SK-N-SH (cell line): ENCODE data around the gene SOCS4. TPM values are rescaled to one million over a fixed set of nuclear protein-coding genes. Genes with fewer than 3 reads are reported as not detected.

Experiments used
- CTCF ChIA-PET: fragments of 300-600, 350-600 bp; formaldehyde crosslinking; extraction: SDS; loops from one replicate; lab custom pipeline; 2021; lab: Yijun Ruan, JAX
- POLR2A ChIA-PET: fragments of 350-600 bp; sonication (Branson Sonifier 250); formaldehyde crosslinking; extraction: SDS; loops from one replicate; lab custom pipeline; 2020; ENCODE audit warnings: antibody characterized with exemption, inconsistent platforms; lab: Yijun Ruan, JAX
- DNase-seq: peaks from one replicate; pipeline ENCODE4 v3.0.0; 2012
- H2AFZ ChIP-seq: fragments of 200-600 bp; sonication (generic); 2 replicates; pipeline ENCODE4 v1.8.1; 2016; ENCODE audit warnings: antibody characterized with exemption, mild to moderate bottlenecking, low read depth
- H3F3A ChIP-seq: fragments of 200-600 bp; sonication (generic); replicated peaks from 2 replicates; pipeline ENCODE3; 2016; ENCODE audit warnings: antibody characterized with exemption, mild to moderate bottlenecking; ENCODE audit not compliant: insufficient read depth
- H3K27ac ChIP-seq, 2 experiments: fragments of 200-500 bp in 1 of 2; fragments of 200-600 bp in 1 of 2; sonication (Bioruptor generic) in 1 of 2; sonication (generic), shearing (Covaris generic) in 1 of 2; 2 replicates each; pipeline versions ENCODE4 v1.5.1 to v1.6.1; 2014 to 2016; ENCODE audit warnings: low read depth in 2 of 2, inconsistent platforms in 1 of 2, low read length in 1 of 2, mild to moderate bottlenecking in 1 of 2, mixed read lengths in 1 of 2
- H3K27me3 ChIP-seq: fragments of 200-600 bp; sonication (generic), shearing (Covaris generic); 2 replicates; pipeline ENCODE4 v1.6.1; 2016; ENCODE audit warnings: mixed run types; ENCODE audit not compliant: insufficient read depth
- H3K36me3 ChIP-seq, 2 experiments: fragments of 200-500 bp in 1 of 2; fragments of 200-600 bp in 1 of 2; sonication (Bioruptor generic) in 1 of 2; sonication (generic) in 1 of 2; replicated peaks in 1 of 2; 2 replicates each; pipeline versions ENCODE3 to v1.5.1; 2014 to 2016; ENCODE audit warnings: low read length in 1 of 2, mild to moderate bottlenecking in 1 of 2; ENCODE audit not compliant: insufficient read depth in 2 of 2, control insufficient read depth in 1 of 2
- H3K4me1 ChIP-seq, 2 experiments: fragments of 200-500 bp in 1 of 2; fragments of 200-600 bp in 1 of 2; sonication (Bioruptor generic) in 1 of 2; sonication (generic), shearing (Covaris generic) in 1 of 2; 2 replicates each; pipeline versions ENCODE4 v1.5.1 to v1.6.1; 2014 to 2016; ENCODE audit warnings: low read depth in 1 of 2, low read length in 1 of 2, mixed run types in 1 of 2; ENCODE audit not compliant: insufficient read depth in 2 of 2, control insufficient read depth in 1 of 2
- H3K4me2 ChIP-seq: fragments of 200-600 bp; sonication (generic), shearing (Covaris generic); 2 replicates; pipeline ENCODE4 v1.6.1; 2017; ENCODE audit warnings: mixed run types
- H3K4me3 ChIP-seq, 2 experiments: fragments of 200-500 bp in 1 of 2; fragments of 200-600 bp in 1 of 2; sonication (Bioruptor generic) in 1 of 2; sonication (generic), shearing (Covaris generic) in 1 of 2; 2 replicates each; pipeline versions ENCODE4 v1.5.1 to v1.8.1; 2014 to 2016; ENCODE audit warnings: low read depth in 2 of 2, inconsistent platforms in 1 of 2, low read length in 1 of 2, mild to moderate bottlenecking in 1 of 2, mixed read lengths in 1 of 2, moderate library complexity in 1 of 2
- H3K79me2 ChIP-seq: fragments of 200-600 bp; sonication (generic); 2 replicates; pipeline ENCODE4 v1.8.1; 2017; ENCODE audit warnings: mild to moderate bottlenecking; ENCODE audit not compliant: insufficient read depth
- H3K9ac ChIP-seq: fragments of 200-600 bp; sonication (generic); 2 replicates; pipeline ENCODE4 v1.6.1; 2017; ENCODE audit warnings: mixed run types
- H3K9me2 ChIP-seq: fragments of 200-600 bp; sonication (generic); 2 replicates; pipeline ENCODE4 v1.6.1; 2017; ENCODE audit warnings: mixed run types
- H3K9me3 ChIP-seq: fragments of 200-600 bp; sonication (generic); 2 replicates; pipeline ENCODE4 v1.6.1; 2017; ENCODE audit warnings: mixed run types, mild to moderate bottlenecking, moderate library complexity
- H4K20me1 ChIP-seq: fragments of 200-600 bp; sonication (generic); 2 replicates; pipeline ENCODE4 v1.6.1; 2017; ENCODE audit warnings: mild to moderate bottlenecking, mixed run types; ENCODE audit not compliant: insufficient read depth
- CHD2 ChIP-seq: fragments of 150-350 bp; IDR thresholded peaks from 2 replicates; pipeline ENCODE4 v1.6.1; 2018; ENCODE audit warnings: low read length; ENCODE audit not compliant: partially characterized antibody
- ELF1 ChIP-seq: IDR thresholded peaks from 2 replicates; pipeline ENCODE4 v1.4.0; 2012
- EP300 ChIP-seq, 2 experiments: IDR thresholded peaks; 2 replicates each; pipeline versions ENCODE4 v1.4.0 to v1.6.1; 2012; ENCODE audit warnings: borderline replicate concordance in 1 of 2, low read depth in 1 of 2, low read length in 1 of 2
- EZH2phosphoT487 ChIP-seq: fragments of 200-600 bp; sonication (generic); IDR thresholded peaks from 2 replicates; pipeline ENCODE4 v1.6.1; 2017; ENCODE audit warnings: low read depth, mixed run types, mild to moderate bottlenecking, antibody characterized with exemption, moderate library complexity, borderline replicate concordance
- FOSL2 ChIP-seq: IDR thresholded peaks from 2 replicates; pipeline ENCODE4 v1.4.0; 2012; ENCODE audit warnings: low read depth, mild to moderate bottlenecking, moderate library complexity, borderline replicate concordance
- FOXJ3 ChIP-seq: sonication (generic); formaldehyde crosslinking; IDR thresholded peaks from 2 replicates; pipeline ENCODE4 v1.5.1; 2020; ENCODE audit warnings: mild to moderate bottlenecking, missing genetic modification reagents
- FOXM1 ChIP-seq: IDR thresholded peaks from 2 replicates; pipeline ENCODE4 v1.4.0; 2012; ENCODE audit warnings: low read depth, mild to moderate bottlenecking
- JUND ChIP-seq: IDR thresholded peaks from 2 replicates; pipeline ENCODE4 v1.4.0; 2012
- MEF2A ChIP-seq: IDR thresholded peaks from 2 replicates; pipeline ENCODE4 v1.4.0; 2012; ENCODE audit warnings: low read depth, borderline replicate concordance
- MXI1 ChIP-seq: IDR thresholded peaks from 2 replicates; pipeline ENCODE4 v1.6.1; 2012; ENCODE audit warnings: mild to moderate bottlenecking, low read depth, low read length, improper control_type of control experiment
- NFIC ChIP-seq: IDR thresholded peaks from 2 replicates; pipeline ENCODE4 v1.4.0; 2012; ENCODE audit warnings: borderline replicate concordance
- POLR2AphosphoS5 ChIP-seq: IDR thresholded peaks from 2 replicates; pipeline ENCODE4 v1.6.1; 2012; ENCODE audit warnings: low read depth, low read length
- RAD21 ChIP-seq: IDR thresholded peaks from 2 replicates; pipeline ENCODE4 v1.6.1; 2012; ENCODE audit warnings: mild to moderate bottlenecking, low read length
- RCOR1 ChIP-seq: fragments of 150-350 bp; IDR thresholded peaks from 2 replicates; pipeline ENCODE4 v1.6.1; 2017; ENCODE audit warnings: antibody characterized with exemption, low read length
- RFX5 ChIP-seq: IDR thresholded peaks from 2 replicates; pipeline ENCODE4 v1.6.1; 2012; ENCODE audit warnings: mild to moderate bottlenecking, improper control_type of control experiment, low read length
- RXRA ChIP-seq: IDR thresholded peaks from 2 replicates; pipeline ENCODE4 v1.4.0; 2012; ENCODE audit warnings: low read depth, mild to moderate bottlenecking, borderline replicate concordance
- SIN3A ChIP-seq: IDR thresholded peaks from 2 replicates; pipeline ENCODE4 v1.6.1; 2012; ENCODE audit warnings: low read depth, mild to moderate bottlenecking, low read length, moderate library complexity, borderline replicate concordance
- SMC3 ChIP-seq: IDR thresholded peaks from 2 replicates; pipeline ENCODE4 v1.6.1; 2012; ENCODE audit warnings: low read depth, low read length, improper control_type of control experiment
- TAF1 ChIP-seq: IDR thresholded peaks from 2 replicates; pipeline ENCODE4 v1.6.1; 2012; ENCODE audit warnings: low read depth, mild to moderate bottlenecking, low read length, moderate library complexity, borderline replicate concordance
- TCF12 ChIP-seq: IDR thresholded peaks from 2 replicates; pipeline ENCODE4 v1.4.0; 2012
- TEAD4 ChIP-seq: IDR thresholded peaks from 2 replicates; pipeline ENCODE4 v1.4.0; 2012; ENCODE audit warnings: mild to moderate bottlenecking, borderline replicate concordance; ENCODE audit not compliant: insufficient read depth
- YY1 ChIP-seq: IDR thresholded peaks from 2 replicates; pipeline ENCODE4 v1.4.0; 2012; ENCODE audit warnings: low read depth, mild to moderate bottlenecking
- WGBS: methylation state at CpG from one replicate; pipeline ENCODE4 v1.1.6; 2017; ENCODE audit warnings: low lambda C conversion rate; 5-methylcytosine and 5-hydroxymethylcytosine counted together
- polyA plus RNA-seq, 3 experiments: library from polyadenylated mRNA; depleted of rRNA; stranded (reverse); fragments of >200 nt; gene quantifications; 2 replicates each; pipeline ENCODE4 v1.2.3, GENCODE V29; 2012
- TF ChIP-seq, protein P1 (sequence below): IDR thresholded peaks from 2 replicates; pipeline ENCODE4 v1.4.0; 2012; ENCODE audit warnings: low read depth, borderline replicate concordance
- TF ChIP-seq, protein P2 (sequence below): fragments of 150-350 bp; IDR thresholded peaks from 2 replicates; pipeline ENCODE4 v1.6.1; 2017; ENCODE audit warnings: antibody characterized with exemption, low read length, low read depth, borderline replicate concordance
- TF ChIP-seq, protein P3 (sequence below): IDR thresholded peaks from 2 replicates; pipeline ENCODE4; 2012
- TF ChIP-seq, protein P4 (sequence below): IDR thresholded peaks from 2 replicates; pipeline ENCODE4 v1.4.0; 2012; ENCODE audit warnings: low read depth, borderline replicate concordance
- TF ChIP-seq, protein P5 (sequence below): fragments of 200-600 bp; sonication (generic); IDR thresholded peaks from 2 replicates; pipeline ENCODE4 v1.6.1; 2017; ENCODE audit warnings: antibody characterized with exemption, mild to moderate bottlenecking, moderate library complexity

The SOCS4 gene
- polyA plus RNA-seq, 1 of the 3 experiments (the other 2 are of a cell fraction): 2.2 TPM

DNA sequence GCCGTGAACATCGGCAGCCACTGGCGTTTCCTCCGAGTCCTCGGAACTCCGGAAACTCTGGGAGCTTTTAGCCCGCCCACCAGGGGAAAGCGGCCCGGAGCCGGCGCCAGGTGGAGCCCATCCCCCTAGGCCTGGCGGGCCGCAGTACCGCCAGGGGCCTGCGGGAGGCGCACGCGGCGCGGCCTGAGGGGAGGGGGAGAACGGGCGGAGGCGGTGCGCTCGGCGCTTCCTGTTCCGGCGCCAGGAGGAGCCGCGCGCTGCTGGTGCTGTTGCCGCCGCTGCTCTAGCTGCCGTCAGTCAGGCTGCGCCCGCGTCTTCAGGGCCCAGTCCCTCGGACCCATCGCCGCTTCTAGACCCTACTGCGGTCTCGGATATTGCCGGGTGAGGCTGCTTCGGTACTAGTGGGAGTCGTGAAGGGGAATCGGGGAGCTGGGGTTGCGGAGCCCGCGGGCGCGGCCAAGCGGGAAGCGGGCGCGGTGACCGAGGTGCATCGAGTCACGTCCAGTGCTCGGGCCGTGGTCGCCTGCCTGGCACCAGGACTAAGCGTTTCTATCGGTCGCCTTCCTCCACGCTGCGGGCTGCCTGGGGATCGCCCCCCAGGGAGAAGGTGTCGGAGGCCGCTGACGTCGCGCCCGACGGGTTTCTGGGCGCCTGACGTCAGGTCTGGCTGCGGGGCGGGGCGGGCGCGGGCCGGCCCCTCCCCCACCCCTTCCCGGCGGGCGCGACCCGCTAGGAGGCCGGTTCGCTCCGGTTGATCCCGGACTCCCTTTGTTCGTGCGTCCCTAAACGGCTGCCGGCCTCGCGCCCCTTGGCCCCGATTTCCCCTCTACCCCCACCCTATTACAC lies 24.6 kb downstream of the SOCS4 start, which contains the start of gene MAPK1IP1L:
Gene MAPK1IP1L (plus strand): TSS at position 225 of the 846 bp plus-strand sequence. CDS start 10,037 bp downstream, outside the sequence.
- H4K20me1 ChIP-seq: peaks cover 32% of the 10 kb centered on the region
- H3K9me3 ChIP-seq: no peaks in the 10 kb centered on the region
- H3K4me2 ChIP-seq: peak within 1 kb of the TSS; percentile 89
- H3K9me2 ChIP-seq: no peaks in the 10 kb centered on the region
- POLR2A ChIA-PET: interaction anchor here (0.6 to 1.9 kb wide), 20 partner anchors 10 to 486 kb away, joined by 3 to 32 read pairs (median 4); partner anchors contain the start of genes SOCS4 and WDHD1
- CTCF ChIA-PET: interaction anchor here (0.6 to 3.4 kb wide), 57 partner anchors 8 to 487 kb away, joined by 3 to 40 read pairs (median 4); partner anchors contain the start of genes DLGAP5, SOCS4 and WDHD1
- peaks cover 15 to 33% of the 10 kb centered on the region in 2 experiments for H3K36me3 ChIP-seq
- peaks cover 7 to 19% of the 10 kb centered on the region in 2 experiments; a peak in 3 of 4 replicates for H3K4me1 ChIP-seq
- H2AFZ ChIP-seq: peak within 1 kb of the TSS; percentile 94
- peaks cover 25% of the 10 kb centered on the region for H3F3A ChIP-seq
- peak within 1 kb of the TSS; percentile 98 to 100 for H3K27ac ChIP-seq
- peak; percentile 98 for DNase-seq
- H3K79me2 ChIP-seq: peaks cover 47% of the 10 kb centered on the region
- WGBS: 3% methylated on average over 38 of the region's 98 CpGs
- H3K4me3 ChIP-seq: peak within 1 kb of the TSS; percentile 93 to 98
- no peaks in the 10 kb centered on the region for H3K27me3 ChIP-seq
- peak within 1 kb of the TSS; percentile 100 for H3K9ac ChIP-seq
- TF ChIP-seq, protein P1, sequence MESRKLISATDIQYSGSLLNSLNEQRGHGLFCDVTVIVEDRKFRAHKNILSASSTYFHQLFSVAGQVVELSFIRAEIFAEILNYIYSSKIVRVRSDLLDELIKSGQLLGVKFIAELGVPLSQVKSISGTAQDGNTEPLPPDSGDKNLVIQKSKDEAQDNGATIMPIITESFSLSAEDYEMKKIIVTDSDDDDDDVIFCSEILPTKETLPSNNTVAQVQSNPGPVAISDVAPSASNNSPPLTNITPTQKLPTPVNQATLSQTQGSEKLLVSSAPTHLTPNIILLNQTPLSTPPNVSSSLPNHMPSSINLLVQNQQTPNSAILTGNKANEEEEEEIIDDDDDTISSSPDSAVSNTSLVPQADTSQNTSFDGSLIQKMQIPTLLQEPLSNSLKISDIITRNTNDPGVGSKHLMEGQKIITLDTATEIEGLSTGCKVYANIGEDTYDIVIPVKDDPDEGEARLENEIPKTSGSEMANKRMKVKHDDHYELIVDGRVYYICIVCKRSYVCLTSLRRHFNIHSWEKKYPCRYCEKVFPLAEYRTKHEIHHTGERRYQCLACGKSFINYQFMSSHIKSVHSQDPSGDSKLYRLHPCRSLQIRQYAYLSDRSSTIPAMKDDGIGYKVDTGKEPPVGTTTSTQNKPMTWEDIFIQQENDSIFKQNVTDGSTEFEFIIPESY: no peak
- TF ChIP-seq NFIC (no peak; the same call in 1 of the 2 replicates), RCOR1 (peak; percentile 73), EP300 (IDR thresholded peaks at IDR 0.05; ENCODE audit: borderline replicate concordance in 1 of 2, low read depth in 1 of 2, low read length in 1 of 2) (peak in 1 of 2 experiments; percentile 19; a peak in 3 of 4 replicates), POLR2AphosphoS5 (peak; percentile 93), TCF12 (0 out of 2 replicates have a peak, but pooled peaks have one; percentile 44), YY1 (peak; percentile 43; the same call in 1 of the 2 replicates), EZH2phosphoT487 (no peak), MEF2A (no peak), JUND (no peak), TAF1 (peak; percentile 85; the same call in 1 of the 2 replicates), CHD2 (peak; percentile 97), RAD21 (peak; percentile 58), SMC3 (peak; percentile 58), RFX5 (no peak), SIN3A (peak; percentile 90; the same call in 1 of the 2 replicates), TEAD4 (no peak), FOXM1 (no peak; the same call in 1 of the 2 replicates), FOXJ3 (no peak), RXRA (no peak), FOSL2 (no peak), MXI1 (peak; percentile 49), ELF1 (peak; percentile 85)
- TF ChIP-seq, protein P2, sequence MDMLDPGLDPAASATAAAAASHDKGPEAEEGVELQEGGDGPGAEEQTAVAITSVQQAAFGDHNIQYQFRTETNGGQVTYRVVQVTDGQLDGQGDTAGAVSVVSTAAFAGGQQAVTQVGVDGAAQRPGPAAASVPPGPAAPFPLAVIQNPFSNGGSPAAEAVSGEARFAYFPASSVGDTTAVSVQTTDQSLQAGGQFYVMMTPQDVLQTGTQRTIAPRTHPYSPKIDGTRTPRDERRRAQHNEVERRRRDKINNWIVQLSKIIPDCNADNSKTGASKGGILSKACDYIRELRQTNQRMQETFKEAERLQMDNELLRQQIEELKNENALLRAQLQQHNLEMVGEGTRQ: no peak
- TF ChIP-seq, protein P3, sequence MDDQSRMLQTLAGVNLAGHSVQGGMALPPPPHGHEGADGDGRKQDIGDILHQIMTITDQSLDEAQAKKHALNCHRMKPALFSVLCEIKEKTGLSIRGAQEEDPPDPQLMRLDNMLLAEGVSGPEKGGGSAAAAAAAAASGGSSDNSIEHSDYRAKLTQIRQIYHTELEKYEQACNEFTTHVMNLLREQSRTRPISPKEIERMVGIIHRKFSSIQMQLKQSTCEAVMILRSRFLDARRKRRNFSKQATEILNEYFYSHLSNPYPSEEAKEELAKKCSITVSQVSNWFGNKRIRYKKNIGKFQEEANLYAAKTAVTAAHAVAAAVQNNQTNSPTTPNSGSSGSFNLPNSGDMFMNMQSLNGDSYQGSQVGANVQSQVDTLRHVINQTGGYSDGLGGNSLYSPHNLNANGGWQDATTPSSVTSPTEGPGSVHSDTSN: no peak; the same call in 1 of the 2 replicates
- TF ChIP-seq, protein P4, sequence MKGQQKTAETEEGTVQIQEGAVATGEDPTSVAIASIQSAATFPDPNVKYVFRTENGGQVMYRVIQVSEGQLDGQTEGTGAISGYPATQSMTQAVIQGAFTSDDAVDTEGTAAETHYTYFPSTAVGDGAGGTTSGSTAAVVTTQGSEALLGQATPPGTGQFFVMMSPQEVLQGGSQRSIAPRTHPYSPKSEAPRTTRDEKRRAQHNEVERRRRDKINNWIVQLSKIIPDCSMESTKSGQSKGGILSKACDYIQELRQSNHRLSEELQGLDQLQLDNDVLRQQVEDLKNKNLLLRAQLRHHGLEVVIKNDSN: no peak
- TF ChIP-seq, protein P5, sequence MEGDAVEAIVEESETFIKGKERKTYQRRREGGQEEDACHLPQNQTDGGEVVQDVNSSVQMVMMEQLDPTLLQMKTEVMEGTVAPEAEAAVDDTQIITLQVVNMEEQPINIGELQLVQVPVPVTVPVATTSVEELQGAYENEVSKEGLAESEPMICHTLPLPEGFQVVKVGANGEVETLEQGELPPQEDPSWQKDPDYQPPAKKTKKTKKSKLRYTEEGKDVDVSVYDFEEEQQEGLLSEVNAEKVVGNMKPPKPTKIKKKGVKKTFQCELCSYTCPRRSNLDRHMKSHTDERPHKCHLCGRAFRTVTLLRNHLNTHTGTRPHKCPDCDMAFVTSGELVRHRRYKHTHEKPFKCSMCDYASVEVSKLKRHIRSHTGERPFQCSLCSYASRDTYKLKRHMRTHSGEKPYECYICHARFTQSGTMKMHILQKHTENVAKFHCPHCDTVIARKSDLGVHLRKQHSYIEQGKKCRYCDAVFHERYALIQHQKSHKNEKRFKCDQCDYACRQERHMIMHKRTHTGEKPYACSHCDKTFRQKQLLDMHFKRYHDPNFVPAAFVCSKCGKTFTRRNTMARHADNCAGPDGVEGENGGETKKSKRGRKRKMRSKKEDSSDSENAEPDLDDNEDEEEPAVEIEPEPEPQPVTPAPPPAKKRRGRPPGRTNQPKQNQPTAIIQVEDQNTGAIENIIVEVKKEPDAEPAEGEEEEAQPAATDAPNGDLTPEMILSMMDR: peak; percentile 88
